ENCODE data around the gene LRCH4.

The LRCH4 gene

GRCh38 chr7:100604028-100604975 lies 18.4 kb upstream of the LRCH4 start:
- peak; percentile 91 for DNase-seq

- DNase-seq: peak; percentile 70
Observed at GRCh38 chr7:100603726-100604027, 17.7 kb upstream of the LRCH4 start.

GRCh38 chr7:100602889-100603725 lies 17.2 kb upstream of the LRCH4 start:
- no peak for DNase-seq

- no peak for DNase-seq
Observed at GRCh38 chr7:100600730-100601038, 14.8 kb upstream of the LRCH4 start.

GRCh38 chr7:100599911-100600729 lies 14.2 kb upstream of the LRCH4 start:
- no peak for DNase-seq

GRCh38 chr7:100598425-100598824 lies 12.5 kb upstream of the LRCH4 start:
- peak; percentile 37 for DNase-seq

- DNase-seq: no peak
Observed at GRCh38 chr7:100595188-100595587, 9.3 kb upstream of the LRCH4 start.

GRCh38 chr7:100591596-100591995 lies 5.7 kb upstream of the LRCH4 start:
- no peak for DNase-seq

- DNase-seq: no peak
Observed at GRCh38 chr7:100590077-100590737, 4.3 kb upstream of the LRCH4 start.

- DNase-seq: no peak
Observed at GRCh38 chr7:100589341-100589947, 3.5 kb upstream of the LRCH4 start.

GRCh38 chr7:100588438-100588837 lies 2.5 kb upstream of the LRCH4 start:
- peak; percentile 69 for DNase-seq

- peak; percentile 100 for DNase-seq
Observed at GRCh38 chr7:100586266-100587025, 517 bp upstream of the LRCH4 start, which contains the start of gene FBXO24. TSS of gene FBXO24 (plus strand) at chr7:100586328. CDS start at chr7:100586626, 298 bp downstream.

- DNase-seq: peak; percentile 87
Observed at GRCh38 chr7:100584683-100585510, 1.0 kb downstream of the LRCH4 start.

- DNase-seq: peak; percentile 80
Observed at GRCh38 chr7:100584054-100584682, 1.8 kb downstream of the LRCH4 start.

GRCh38 chr7:100583132-100584053 lies 2.5 kb downstream of the LRCH4 start:
- DNase-seq: peak; percentile 95

GRCh38 chr7:100582650-100583049 lies 3.3 kb downstream of the LRCH4 start:
- no peak for DNase-seq

- no peak for DNase-seq
Observed at GRCh38 chr7:100582041-100582579, 3.8 kb downstream of the LRCH4 start.
